Lower leg skin (tissue), 3 donors: Measurements from ENCODE around the gene CAMK2B.

Source experiments
- POLR2A ChIP-seq, 2 donors: fragments of 450-650 bp; IDR thresholded peaks; one replicate each; pipeline ENCODE4 v1.6.1; 2016 to 2017; ENCODE audit warnings: antibody characterized with exemption in 2 of 2, mild to moderate bottlenecking in 1 of 2, moderate library complexity in 1 of 2
- TF ChIP-seq, protein P1 (sequence below), 3 donors: fragments of 450-650 bp; IDR thresholded peaks; one replicate each; pipeline ENCODE4 v1.5.1; 2016; ENCODE audit warnings: antibody characterized with exemption in 3 of 3, mild to moderate bottlenecking in 3 of 3, moderate library complexity in 2 of 3

DNA sequence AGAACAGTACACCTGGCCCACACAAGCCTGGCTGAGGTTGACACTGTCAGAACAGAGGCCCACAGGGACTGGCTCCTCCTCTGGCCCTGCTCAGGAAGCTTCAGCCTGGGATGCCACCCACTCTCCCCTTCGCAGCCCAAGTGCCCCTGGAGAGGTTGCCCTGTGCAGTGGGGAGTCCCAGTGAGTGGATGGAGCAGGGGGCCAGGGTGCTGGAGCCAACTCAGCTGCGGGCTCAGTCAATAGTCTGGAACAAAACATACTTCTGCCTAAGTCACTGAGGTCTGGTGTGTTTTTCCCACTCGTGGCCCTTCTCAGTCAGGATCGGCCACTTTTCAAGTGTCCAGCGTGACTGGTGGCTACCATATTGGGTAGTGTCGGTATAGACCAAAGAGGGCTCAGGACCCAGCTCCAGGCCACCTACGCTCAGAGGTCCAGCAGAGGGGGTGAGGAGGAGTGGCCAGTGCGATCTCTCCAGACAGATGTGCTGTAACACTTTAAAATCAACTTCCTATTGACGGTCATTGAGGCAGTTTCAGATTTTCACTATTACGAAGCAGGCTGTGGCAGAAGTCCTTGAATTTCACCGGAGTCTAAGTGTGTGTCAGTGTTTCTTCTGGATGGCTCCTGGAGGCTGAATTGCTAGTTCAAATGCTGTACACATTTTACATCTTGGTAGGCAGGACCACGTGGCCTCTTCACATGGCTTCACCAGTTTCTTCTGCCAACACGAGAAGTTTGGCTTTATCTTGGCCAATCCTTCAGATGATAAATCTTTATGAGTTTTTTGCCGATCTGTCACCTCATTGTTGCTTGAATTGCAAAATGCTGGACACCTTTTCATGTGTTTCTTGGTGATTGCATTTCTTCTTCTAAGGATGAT lies 135.2 kb downstream of the CAMK2B start:
- TF ChIP-seq, protein P1, sequence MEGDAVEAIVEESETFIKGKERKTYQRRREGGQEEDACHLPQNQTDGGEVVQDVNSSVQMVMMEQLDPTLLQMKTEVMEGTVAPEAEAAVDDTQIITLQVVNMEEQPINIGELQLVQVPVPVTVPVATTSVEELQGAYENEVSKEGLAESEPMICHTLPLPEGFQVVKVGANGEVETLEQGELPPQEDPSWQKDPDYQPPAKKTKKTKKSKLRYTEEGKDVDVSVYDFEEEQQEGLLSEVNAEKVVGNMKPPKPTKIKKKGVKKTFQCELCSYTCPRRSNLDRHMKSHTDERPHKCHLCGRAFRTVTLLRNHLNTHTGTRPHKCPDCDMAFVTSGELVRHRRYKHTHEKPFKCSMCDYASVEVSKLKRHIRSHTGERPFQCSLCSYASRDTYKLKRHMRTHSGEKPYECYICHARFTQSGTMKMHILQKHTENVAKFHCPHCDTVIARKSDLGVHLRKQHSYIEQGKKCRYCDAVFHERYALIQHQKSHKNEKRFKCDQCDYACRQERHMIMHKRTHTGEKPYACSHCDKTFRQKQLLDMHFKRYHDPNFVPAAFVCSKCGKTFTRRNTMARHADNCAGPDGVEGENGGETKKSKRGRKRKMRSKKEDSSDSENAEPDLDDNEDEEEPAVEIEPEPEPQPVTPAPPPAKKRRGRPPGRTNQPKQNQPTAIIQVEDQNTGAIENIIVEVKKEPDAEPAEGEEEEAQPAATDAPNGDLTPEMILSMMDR (IDR thresholded peaks at IDR 0.05), result no peak
- no peak for TF ChIP-seq POLR2A (IDR thresholded peaks at IDR 0.05)
